ENCODE data around the gene PRDX5.

Gene PRDX5

DNA sequence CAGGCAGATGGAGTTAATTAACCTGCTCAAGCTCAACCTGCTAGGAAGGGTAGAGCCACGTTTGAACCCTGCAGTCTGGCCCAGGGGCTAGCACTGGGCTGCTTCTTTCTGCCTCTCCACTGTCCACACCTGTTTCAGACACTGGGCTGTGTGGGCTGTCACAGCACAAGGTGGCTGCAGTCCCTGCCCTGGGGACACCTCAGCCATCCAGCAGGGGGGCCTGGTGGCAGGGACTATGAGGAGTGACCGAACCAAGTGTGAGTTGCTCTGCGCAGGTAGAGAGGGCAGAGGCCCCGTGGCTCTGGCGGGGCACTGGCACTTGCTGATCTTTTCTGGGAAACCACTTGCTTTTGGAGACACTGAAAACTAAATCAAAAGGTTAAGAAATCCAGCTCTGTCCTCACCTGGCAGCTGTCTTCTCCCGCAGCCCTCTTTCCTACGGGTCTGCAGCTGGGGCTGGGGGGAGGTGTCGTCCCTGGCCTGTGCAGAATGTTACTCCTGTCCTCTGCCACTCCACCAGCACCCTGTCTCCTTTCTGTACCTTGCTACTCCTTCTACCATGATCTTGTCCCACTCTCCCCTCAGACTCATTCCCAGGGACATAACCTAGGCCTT is 39.2 kb upstream of the PRDX5 start:
- Histone ChIP-seq H3K4me2 (ENCODE audit: low read length) (no peak overlapping the region), H3K9me2 (ENCODE audit: low read depth, low read length) (no peaks in the 10 kb centered on the region), H3K27ac (ENCODE audit: low read depth, low read length, poor library complexity, severe bottlenecking) (no peak overlapping the region), H3K4me1 (ENCODE audit: insufficient read depth, low read length, severe bottlenecking) (peaks cover 4% of the 10 kb centered on the region), H3F3A (ENCODE audit: insufficient read depth, low read length) (no peaks in the 10 kb centered on the region), H3K79me2 (ENCODE audit: insufficient read depth, low read length) (no peaks in the 10 kb centered on the region), H2AFZ (ENCODE audit: low read length) (no peak overlapping the region), H3K36me3 (ENCODE audit: insufficient read depth, low read length) (peaks cover 35% of the 10 kb centered on the region; the same call in 1 of the 2 replicates), H3K27me3 (ENCODE audit: insufficient read depth, low read length) (no peaks in the 10 kb centered on the region), H3K9ac (ENCODE audit: low read length) (no peak overlapping the region), H4K20me1 (ENCODE audit: insufficient read depth, low read length) (no peaks in the 10 kb centered on the region), H3K4me3 (ENCODE audit: low read depth, low read length, poor library complexity, severe bottlenecking) (no peak overlapping the region), H3K9me3 (ENCODE audit: low read length) (no peaks in the 10 kb centered on the region)
- no peak for TF ChIP-seq EZH2 (IDR thresholded peaks at IDR 0.05; ENCODE audit: borderline replicate concordance, low read length)
- TF ChIP-seq, protein P1, sequence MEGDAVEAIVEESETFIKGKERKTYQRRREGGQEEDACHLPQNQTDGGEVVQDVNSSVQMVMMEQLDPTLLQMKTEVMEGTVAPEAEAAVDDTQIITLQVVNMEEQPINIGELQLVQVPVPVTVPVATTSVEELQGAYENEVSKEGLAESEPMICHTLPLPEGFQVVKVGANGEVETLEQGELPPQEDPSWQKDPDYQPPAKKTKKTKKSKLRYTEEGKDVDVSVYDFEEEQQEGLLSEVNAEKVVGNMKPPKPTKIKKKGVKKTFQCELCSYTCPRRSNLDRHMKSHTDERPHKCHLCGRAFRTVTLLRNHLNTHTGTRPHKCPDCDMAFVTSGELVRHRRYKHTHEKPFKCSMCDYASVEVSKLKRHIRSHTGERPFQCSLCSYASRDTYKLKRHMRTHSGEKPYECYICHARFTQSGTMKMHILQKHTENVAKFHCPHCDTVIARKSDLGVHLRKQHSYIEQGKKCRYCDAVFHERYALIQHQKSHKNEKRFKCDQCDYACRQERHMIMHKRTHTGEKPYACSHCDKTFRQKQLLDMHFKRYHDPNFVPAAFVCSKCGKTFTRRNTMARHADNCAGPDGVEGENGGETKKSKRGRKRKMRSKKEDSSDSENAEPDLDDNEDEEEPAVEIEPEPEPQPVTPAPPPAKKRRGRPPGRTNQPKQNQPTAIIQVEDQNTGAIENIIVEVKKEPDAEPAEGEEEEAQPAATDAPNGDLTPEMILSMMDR (IDR thresholded peaks at IDR 0.05; ENCODE audit: low read length): no peak

GRCh38 chr11:64281957-64282770 is 35.8 kb upstream of the PRDX5 start:
- Histone ChIP-seq H2AFZ (ENCODE audit: low read length) (no peak overlapping the region), H3K4me1 (ENCODE audit: insufficient read depth, low read length, severe bottlenecking) (peaks cover 17% of the 10 kb centered on the region), H4K20me1 (ENCODE audit: insufficient read depth, low read length) (no peaks in the 10 kb centered on the region), H3K9me3 (ENCODE audit: low read length) (no peaks in the 10 kb centered on the region), H3K4me2 (ENCODE audit: low read length) (no peak overlapping the region), H3K4me3 (ENCODE audit: low read depth, low read length, poor library complexity, severe bottlenecking) (no peak overlapping the region), H3K9ac (ENCODE audit: low read length) (no peak overlapping the region), H3K27me3 (ENCODE audit: insufficient read depth, low read length) (no peaks in the 10 kb centered on the region), H3K36me3 (ENCODE audit: insufficient read depth, low read length) (peaks cover 28% of the 10 kb centered on the region; the same call in 1 of the 2 replicates), H3K27ac (ENCODE audit: low read depth, low read length, poor library complexity, severe bottlenecking) (no peak overlapping the region), H3K9me2 (ENCODE audit: low read depth, low read length) (no peaks in the 10 kb centered on the region), H3K79me2 (ENCODE audit: insufficient read depth, low read length) (no peaks in the 10 kb centered on the region), H3F3A (ENCODE audit: insufficient read depth, low read length) (no peaks in the 10 kb centered on the region)
- TF ChIP-seq, protein P1 (IDR thresholded peaks at IDR 0.05; ENCODE audit: low read length): no peak
- TF ChIP-seq EZH2 (IDR thresholded peaks at IDR 0.05; ENCODE audit: borderline replicate concordance, low read length): no peak

DNA sequence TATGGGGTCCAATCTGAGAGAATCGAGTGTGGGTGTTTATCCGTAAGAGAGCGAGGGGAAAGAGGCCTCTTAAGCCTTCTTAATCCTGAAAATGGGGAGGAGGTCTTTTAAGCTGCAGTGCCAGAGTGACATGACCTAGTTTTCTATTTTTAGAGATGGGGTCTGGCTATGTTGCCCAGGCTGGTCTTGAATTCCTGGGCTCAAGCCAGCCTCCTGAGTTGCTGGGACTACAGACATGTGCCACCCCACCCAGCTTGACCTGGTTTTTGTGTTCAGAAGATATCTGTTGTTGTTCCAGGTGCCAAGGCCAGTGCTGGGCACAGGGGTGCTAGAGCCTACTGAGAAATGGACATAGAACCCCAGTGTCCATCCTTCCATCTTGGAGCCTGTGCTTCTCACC is 34.8 kb upstream of the PRDX5 start:
- Histone ChIP-seq H3K36me3 (ENCODE audit: insufficient read depth, low read length) (peaks cover 27% of the 10 kb centered on the region; the same call in 1 of the 2 replicates), H4K20me1 (ENCODE audit: insufficient read depth, low read length) (no peaks in the 10 kb centered on the region), H3K9me3 (ENCODE audit: low read length) (no peaks in the 10 kb centered on the region), H3K9ac (ENCODE audit: low read length) (no peak overlapping the region; the same call in 1 of the 2 replicates), H3K27ac (ENCODE audit: low read depth, low read length, poor library complexity, severe bottlenecking) (no peak overlapping the region), H3F3A (ENCODE audit: insufficient read depth, low read length) (no peaks in the 10 kb centered on the region), H3K4me1 (ENCODE audit: insufficient read depth, low read length, severe bottlenecking) (peaks cover 17% of the 10 kb centered on the region), H3K27me3 (ENCODE audit: insufficient read depth, low read length) (no peaks in the 10 kb centered on the region), H3K4me3 (ENCODE audit: low read depth, low read length, poor library complexity, severe bottlenecking) (no peak overlapping the region), H3K4me2 (ENCODE audit: low read length) (0 out of 2 replicates have a peak overlapping the region, but pooled peaks have one; percentile 98), H3K9me2 (ENCODE audit: low read depth, low read length) (no peaks in the 10 kb centered on the region), H2AFZ (ENCODE audit: low read length) (no peak overlapping the region), H3K79me2 (ENCODE audit: insufficient read depth, low read length) (no peaks in the 10 kb centered on the region)
- TF ChIP-seq EZH2 (IDR thresholded peaks at IDR 0.05; ENCODE audit: borderline replicate concordance, low read length): no peak
- TF ChIP-seq, protein P1 (IDR thresholded peaks at IDR 0.05; ENCODE audit: low read length): no peak

Data from OCI-LY1 (cell line).